Liver (tissue), 9 donors: ENCODE data around the gene HSFX1. TPM values are rescaled to one million over a fixed set of nuclear protein-coding genes. Genes with fewer than 3 reads are reported as not detected.
"Not testable (repeated sequence)": the region's sequence is repeated elsewhere in the genome, so short reads cannot be mapped to it uniquely, and the experiment has no call there.

Experiments used
- DNase-seq: peaks from one replicate; pipeline ENCODE4 v3.0.0-alpha.2; 2017; ENCODE audit warnings: low spot score
- H3K27ac ChIP-seq, 2 donors: one replicate each; pipeline ENCODE4 v1.7.0; 2013; ENCODE audit warnings: inconsistent platforms in 2 of 2, low read length in 2 of 2, control low read depth in 1 of 2, low read depth in 1 of 2, mild to moderate bottlenecking in 1 of 2
- H3K27me3 ChIP-seq, 4 donors: one replicate each; pipeline versions ENCODE4 v1.6.1 to v1.7.0; 2013; ENCODE audit warnings: low read length in 3 of 4, inconsistent platforms in 1 of 4, mild to moderate bottlenecking in 1 of 4, moderate library complexity in 1 of 4; ENCODE audit not compliant: control insufficient read depth in 4 of 4, insufficient read depth in 4 of 4
- H3K36me3 ChIP-seq, 4 donors: one replicate each; pipeline versions ENCODE4 v1.6.1 to v1.7.0; 2013; ENCODE audit warnings: low read length in 3 of 4, mild to moderate bottlenecking in 3 of 4, low read depth in 1 of 4, moderate library complexity in 1 of 4; ENCODE audit not compliant: control insufficient read depth in 4 of 4, insufficient read depth in 3 of 4
- H3K4me1 ChIP-seq, 4 donors: one replicate each; pipeline versions ENCODE4 v1.6.1 to v1.7.0; 2013; ENCODE audit warnings: low read length in 3 of 4, mild to moderate bottlenecking in 3 of 4, moderate library complexity in 1 of 4; ENCODE audit not compliant: control insufficient read depth in 4 of 4, insufficient read depth in 4 of 4
- H3K4me3 ChIP-seq, 3 donors: one replicate each; pipeline versions ENCODE4 v1.6.1 to v1.7.0; 2013; ENCODE audit warnings: low read length in 3 of 3, control low read depth in 1 of 3, low read depth in 1 of 3, mild to moderate bottlenecking in 1 of 3
- H3K9ac ChIP-seq, 2 donors: one replicate each; pipeline ENCODE4 v1.7.0; 2013; ENCODE audit warnings: low read length in 2 of 2, mild to moderate bottlenecking in 2 of 2, moderate library complexity in 2 of 2, control low read depth in 1 of 2, low read depth in 1 of 2
- H3K9me3 ChIP-seq, 4 donors: one replicate each; pipeline versions ENCODE4 v1.6.1 to v1.7.0; 2013; ENCODE audit warnings: low read length in 3 of 4; ENCODE audit not compliant: control insufficient read depth in 4 of 4
- EGR1 ChIP-seq, 2 donors: IDR thresholded peaks; 2 replicates each; pipeline ENCODE4 v1.6.1; 2016 to 2018; ENCODE audit warnings: antibody characterized with exemption in 2 of 2, low read depth in 2 of 2
- FOXA1 ChIP-seq: IDR thresholded peaks from 2 replicates; pipeline ENCODE4 v1.6.1; 2016; ENCODE audit warnings: antibody characterized with exemption
- HNF4A ChIP-seq, 2 donors: conservative IDR thresholded peaks; 2 replicates each; pipeline ENCODE4 v1.6.1; 2016; ENCODE audit warnings: antibody characterized with exemption in 2 of 2, mild to moderate bottlenecking in 2 of 2
- JUND ChIP-seq, 2 donors: IDR thresholded peaks; 2 replicates each; pipeline ENCODE4 v1.6.1; 2016; ENCODE audit warnings: antibody characterized with exemption in 2 of 2
- NR2F2 ChIP-seq: IDR thresholded peaks from 2 replicates; pipeline ENCODE4 v1.6.1; 2016; ENCODE audit warnings: antibody characterized with exemption
- RAD21 ChIP-seq, 2 donors: IDR thresholded peaks; 2 replicates each; pipeline ENCODE4 v1.6.1; 2016; ENCODE audit warnings: antibody characterized with exemption in 2 of 2, mild to moderate bottlenecking in 2 of 2
- SP1 ChIP-seq: IDR thresholded peaks from 2 replicates; pipeline ENCODE4 v1.6.1; 2018; ENCODE audit warnings: antibody characterized with exemption, mild to moderate bottlenecking
- TAF1 ChIP-seq: conservative IDR thresholded peaks from 2 replicates; pipeline ENCODE4 v1.6.1; 2016; ENCODE audit warnings: antibody characterized with exemption, mild to moderate bottlenecking
- YY1 ChIP-seq: IDR thresholded peaks from 2 replicates; pipeline ENCODE4 v1.6.1; 2016; ENCODE audit warnings: antibody characterized with exemption, mild to moderate bottlenecking
- WGBS: extraction: QIAGEN DNeasy Blood & Tissue Kit; methylation state at CpG from one replicate; pipeline ENCODE4 v1.1.7; 2013; 5-methylcytosine and 5-hydroxymethylcytosine counted together
- polyA plus RNA-seq, 2 donors: library from polyadenylated mRNA; stranded (reverse) in 1 of 2; unstranded in 1 of 2; fragments of 200-250 nt in 1 of 2; fragments of >200 nt in 1 of 2; fragmentation: Nextera tagmentation in 1 of 2; extraction: Ambion mirVana in 1 of 2; gene quantifications; one replicate each; pipeline versions ENCODE4 v1.2.1 to v1.2.3, GENCODE V29; 2013 to 2015
- total RNA-seq, 2 donors: library from RNA; depleted of rRNA; stranded (reverse); fragments of >200 nt; gene quantifications; one replicate each; pipeline ENCODE4 v1.2.3, GENCODE V29; 2014
- TF ChIP-seq, protein P1 (sequence below): IDR thresholded peaks from 2 replicates; pipeline ENCODE4 v1.6.1; 2016; ENCODE audit warnings: antibody characterized with exemption
- TF ChIP-seq, protein P2 (sequence below): IDR thresholded peaks from 2 replicates; pipeline ENCODE4 v1.6.1; 2016; ENCODE audit warnings: antibody characterized with exemption
- donor health status: healthy.
- donor health status: healthy.
- donor health status: healthy.
- donor health status: healthy.
- donor health status: healthy.

Gene HSFX1, protein sequence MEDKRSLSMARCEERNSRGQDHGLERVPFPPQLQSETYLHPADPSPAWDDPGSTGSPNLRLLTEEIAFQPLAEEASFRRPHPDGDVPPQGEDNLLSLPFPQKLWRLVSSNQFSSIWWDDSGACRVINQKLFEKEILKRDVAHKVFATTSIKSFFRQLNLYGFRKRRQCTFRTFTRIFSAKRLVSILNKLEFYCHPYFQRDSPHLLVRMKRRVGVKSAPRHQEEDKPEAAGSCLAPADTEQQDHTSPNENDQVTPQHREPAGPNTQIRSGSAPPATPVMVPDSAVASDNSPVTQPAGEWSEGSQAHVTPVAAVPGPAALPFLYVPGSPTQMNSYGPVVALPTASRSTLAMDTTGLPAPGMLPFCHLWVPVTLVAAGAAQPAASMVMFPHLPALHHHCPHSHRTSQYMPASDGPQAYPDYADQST
- total RNA-seq = under 1 TPM; 0.19 to 0.92 TPM
- polyA plus RNA-seq = under 1 TPM; 0.17 to 0.28 TPM

GRCh38 chrX:149773768-149774167, at the start of gene HSFX1:
HSFX1 (plus strand) TSS chrX:149774068; CDS start chrX:149774682, 614 bp downstream.
- not testable (repeated sequence) for H3K4me3 ChIP-seq, H3K4me1 ChIP-seq, DNase-seq, H3K36me3 ChIP-seq, H3K27me3 ChIP-seq, H3K9ac ChIP-seq, H3K27ac ChIP-seq, H3K9me3 ChIP-seq
- no CpG with 5 or more reads among the region's 17 CpGs for WGBS

DNA sequence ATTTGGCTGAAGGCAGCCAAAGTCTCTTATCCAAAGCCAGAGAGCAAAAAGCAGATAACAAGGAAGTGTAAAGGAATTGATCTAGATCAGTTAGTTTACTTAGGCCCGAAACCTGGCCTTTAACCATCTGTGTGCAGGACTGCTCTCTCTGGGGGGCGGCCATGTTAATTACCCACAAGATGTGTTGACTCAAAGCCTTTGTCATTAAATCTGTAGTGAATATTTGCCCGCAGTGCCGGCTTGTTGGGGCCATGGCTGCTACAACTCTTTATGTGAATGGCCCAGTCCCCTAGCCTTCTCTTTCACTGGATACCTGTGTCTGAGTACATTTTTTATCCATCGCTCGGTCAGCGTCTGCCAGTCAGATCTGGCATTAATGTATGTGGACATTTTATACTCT, 46.6 kb upstream of the HSFX1 start:
- not testable (repeated sequence) for H3K36me3 ChIP-seq, H3K4me1 ChIP-seq, H3K4me3 ChIP-seq, H3K9me3 ChIP-seq, H3K27me3 ChIP-seq, DNase-seq, H3K9ac ChIP-seq, H3K27ac ChIP-seq
- 83% methylated on average over 3 of the region's 7 CpGs for WGBS

DNA sequence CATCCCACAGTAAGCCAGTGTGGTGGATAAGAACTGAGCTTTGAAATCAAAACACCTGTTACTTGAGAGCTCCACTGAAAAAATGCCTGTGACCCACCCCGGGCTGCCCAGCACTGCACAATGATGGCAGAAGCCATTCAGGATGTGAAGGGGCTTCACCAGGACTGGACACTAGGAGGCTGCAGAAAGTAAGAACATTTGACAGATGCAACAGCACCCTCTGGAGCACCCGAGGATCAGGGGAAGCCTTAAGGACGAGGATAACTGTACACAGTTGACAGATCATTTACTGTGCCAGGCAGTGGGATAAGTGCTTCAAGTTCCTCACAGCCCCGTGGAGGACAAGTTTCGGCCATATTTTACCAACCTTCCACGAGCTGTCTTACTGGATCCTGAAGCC, 31.6 kb upstream of the HSFX1 start:
- H3K27ac ChIP-seq, H3K4me1 ChIP-seq, H3K9ac ChIP-seq, H3K4me3 ChIP-seq, H3K9me3 ChIP-seq, H3K27me3 ChIP-seq, DNase-seq, H3K36me3 ChIP-seq: not testable (repeated sequence)
- 60% methylated on average over 1 of the region's 6 CpGs for WGBS

DNA sequence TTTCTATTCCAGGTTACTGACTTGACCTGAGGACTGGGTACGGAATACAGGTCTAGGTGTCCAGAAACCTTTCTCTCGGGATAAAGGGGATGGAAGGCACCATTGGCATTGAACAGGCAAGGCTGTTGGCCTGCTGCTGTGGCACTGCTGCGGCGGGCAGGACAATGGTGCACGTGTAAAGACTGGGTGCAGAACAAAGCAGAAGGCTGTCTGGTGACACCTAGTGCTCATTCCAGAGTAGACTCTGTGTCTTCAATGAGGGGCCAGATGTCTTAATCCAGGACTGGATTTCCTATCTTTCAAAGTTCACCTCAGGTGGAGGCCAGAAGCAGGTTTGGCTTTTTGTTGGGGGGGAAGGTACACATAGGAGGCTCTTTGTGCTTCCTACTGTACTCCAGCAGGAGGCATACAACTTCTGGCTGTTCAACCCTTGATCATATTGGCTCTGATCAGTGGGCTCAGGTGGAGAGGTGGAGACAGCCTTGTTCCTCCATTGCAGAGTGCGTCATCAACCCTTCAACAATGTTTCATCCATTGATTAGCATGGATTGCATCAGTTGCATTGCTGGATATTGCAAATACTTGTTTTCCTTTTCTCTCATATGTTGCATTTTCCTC, 27.4 kb upstream of the HSFX1 start:
- DNase-seq = not testable (repeated sequence)
- 73% methylated on average over 2 of the region's 6 CpGs for WGBS

DNA sequence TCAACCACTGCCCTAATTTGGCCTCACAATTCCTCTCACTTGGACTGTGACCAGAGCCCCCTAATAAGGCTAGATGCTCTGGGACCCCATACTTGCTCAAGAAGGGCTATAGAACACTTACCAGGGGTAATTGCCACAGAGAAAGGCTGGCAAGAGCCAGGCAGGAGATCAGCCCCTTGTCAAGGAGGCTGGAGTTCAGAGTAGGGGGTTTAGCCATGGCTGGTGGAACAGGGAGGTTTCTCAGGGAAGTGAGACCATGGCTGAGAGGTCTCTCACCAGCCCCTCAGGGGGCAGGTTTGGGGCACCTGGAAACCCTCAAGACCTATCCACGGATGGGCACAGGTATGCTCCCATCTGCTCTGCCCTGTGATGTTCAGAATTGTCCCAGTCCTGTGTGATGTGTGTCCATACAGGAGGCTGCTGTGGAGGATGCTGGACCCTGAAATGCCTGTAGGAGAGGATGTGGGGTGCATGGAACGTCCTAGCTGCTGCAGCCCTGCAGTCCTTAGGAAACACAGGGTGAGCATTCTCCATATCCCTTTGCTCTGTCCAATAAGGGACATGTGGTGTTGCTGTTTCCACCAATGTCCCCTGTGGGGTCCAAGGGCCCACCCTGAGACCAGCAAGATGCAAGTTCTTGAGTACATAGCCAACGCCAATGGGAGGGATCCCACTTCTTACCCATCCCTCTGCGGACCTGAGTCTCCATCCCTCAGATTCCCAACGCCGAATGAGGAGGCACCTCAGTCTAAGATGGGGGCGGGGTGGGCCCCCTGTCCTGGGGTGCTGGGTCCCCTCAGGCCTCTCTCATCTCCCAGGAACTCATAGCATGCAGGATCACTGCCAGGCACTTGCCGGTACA, 16.4 kb upstream of the HSFX1 start:
- no peaks in the 10 kb centered on the region for H3K4me1 ChIP-seq
- TF ChIP-seq NR2F2 (no peak), YY1 (no peak), EGR1 (IDR thresholded peaks at IDR 0.05; ENCODE audit: low read depth in 2 of 2) (no peak), JUND (IDR thresholded peaks at IDR 0.05) (no peak), TAF1 (no peak), FOXA1 (no peak), SP1 (no peak), HNF4A (conservative IDR thresholded peaks at IDR 0.05) (no peak), RAD21 (IDR thresholded peaks at IDR 0.05) (no peak)
- TF ChIP-seq, protein P1, sequence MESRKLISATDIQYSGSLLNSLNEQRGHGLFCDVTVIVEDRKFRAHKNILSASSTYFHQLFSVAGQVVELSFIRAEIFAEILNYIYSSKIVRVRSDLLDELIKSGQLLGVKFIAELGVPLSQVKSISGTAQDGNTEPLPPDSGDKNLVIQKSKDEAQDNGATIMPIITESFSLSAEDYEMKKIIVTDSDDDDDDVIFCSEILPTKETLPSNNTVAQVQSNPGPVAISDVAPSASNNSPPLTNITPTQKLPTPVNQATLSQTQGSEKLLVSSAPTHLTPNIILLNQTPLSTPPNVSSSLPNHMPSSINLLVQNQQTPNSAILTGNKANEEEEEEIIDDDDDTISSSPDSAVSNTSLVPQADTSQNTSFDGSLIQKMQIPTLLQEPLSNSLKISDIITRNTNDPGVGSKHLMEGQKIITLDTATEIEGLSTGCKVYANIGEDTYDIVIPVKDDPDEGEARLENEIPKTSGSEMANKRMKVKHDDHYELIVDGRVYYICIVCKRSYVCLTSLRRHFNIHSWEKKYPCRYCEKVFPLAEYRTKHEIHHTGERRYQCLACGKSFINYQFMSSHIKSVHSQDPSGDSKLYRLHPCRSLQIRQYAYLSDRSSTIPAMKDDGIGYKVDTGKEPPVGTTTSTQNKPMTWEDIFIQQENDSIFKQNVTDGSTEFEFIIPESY = no peak
- TF ChIP-seq, protein P2, sequence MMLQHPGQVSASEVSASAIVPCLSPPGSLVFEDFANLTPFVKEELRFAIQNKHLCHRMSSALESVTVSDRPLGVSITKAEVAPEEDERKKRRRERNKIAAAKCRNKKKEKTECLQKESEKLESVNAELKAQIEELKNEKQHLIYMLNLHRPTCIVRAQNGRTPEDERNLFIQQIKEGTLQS = no peak
- no peaks in the 10 kb centered on the region for H3K27me3 ChIP-seq
- H3K27ac ChIP-seq = no peak overlapping the region
- DNase-seq = no peak
- H3K4me3 ChIP-seq = no peak overlapping the region
- no peaks in the 10 kb centered on the region for H3K36me3 ChIP-seq
- no peaks in the 10 kb centered on the region for H3K9me3 ChIP-seq
- WGBS = 81% methylated on average over 8 of the region's 8 CpGs
- no peak overlapping the region for H3K9ac ChIP-seq

More for the DNA sequence above, 27.4 kb upstream of the HSFX1 start:
- H3K27me3 ChIP-seq, H3K27ac ChIP-seq, H3K9me3 ChIP-seq, H3K4me1 ChIP-seq, H3K4me3 ChIP-seq, H3K36me3 ChIP-seq, H3K9ac ChIP-seq: not testable (repeated sequence)
